Endothelial cell of umbilical vein (primary cell): ENCODE measurements around the gene LGI2.

ENCODE experiments used
- CTCF ChIP-seq, 2 donors: IDR thresholded peaks; 1 replicate in 1 of 2; 2 replicates in 1 of 2; pipeline ENCODE4 v1.5.1; 2011; ENCODE audit warnings: low read length in 2 of 2, mild to moderate bottlenecking in 2 of 2, moderate library complexity in 2 of 2, control low read depth in 1 of 2, inconsistent platforms in 1 of 2, low read depth in 1 of 2; ENCODE audit not compliant: insufficient read depth in 1 of 2; ENCODE audit errors: extremely low read depth in 1 of 2
- EZH2 ChIP-seq: IDR thresholded peaks from 2 replicates; pipeline ENCODE4 v1.6.1; 2012; ENCODE audit warnings: borderline replicate concordance, low read depth, mild to moderate bottlenecking, moderate library complexity, low read length, inconsistent platforms; ENCODE audit not compliant: severe bottlenecking
- POLR2A ChIP-seq: IDR thresholded peaks from 2 replicates; pipeline ENCODE4 v1.6.1; 2012; ENCODE audit warnings: low read depth, mild to moderate bottlenecking, control low read depth, low read length
- POLR2AphosphoS5 ChIP-seq: IDR thresholded peaks from 2 replicates; pipeline ENCODE4 v1.6.1; 2012; ENCODE audit warnings: low read depth, mild to moderate bottlenecking, control low read depth, low read length, moderate library complexity; ENCODE audit not compliant: insufficient read depth
- TF ChIP-seq, protein P1 (sequence below): IDR thresholded peaks from 2 replicates; pipeline ENCODE4 v1.6.1; 2011; ENCODE audit not compliant: insufficient read depth, insufficient read length

- no peak for TF ChIP-seq CTCF (IDR thresholded peaks at IDR 0.05; ENCODE audit: extremely low read depth in 1 of 2, insufficient read depth in 1 of 2, low read depth in 1 of 2, low read length in 2 of 2)
- no peak for TF ChIP-seq POLR2A
- no peak for TF ChIP-seq POLR2AphosphoS5
- TF ChIP-seq, protein P1, sequence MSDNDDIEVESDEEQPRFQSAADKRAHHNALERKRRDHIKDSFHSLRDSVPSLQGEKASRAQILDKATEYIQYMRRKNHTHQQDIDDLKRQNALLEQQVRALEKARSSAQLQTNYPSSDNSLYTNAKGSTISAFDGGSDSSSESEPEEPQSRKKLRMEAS: no peak
- TF ChIP-seq EZH2: no peak
Observed at GRCh38 chr4:24984602-24985532, 45.9 kb downstream of the LGI2 start.
